ENCODE results near the gene GNG2.

GNG2 gene

GRCh38 chr14:51996148-51996746 lies 135.8 kb downstream of the GNG2 start:
- DNase-seq (ENCODE audit: low spot score), result no peak

GRCh38 chr14:51998348-51998747 lies 137.9 kb downstream of the GNG2 start:
- DNase-seq (ENCODE audit: low spot score), result no peak

GRCh38 chr14:51999084-51999483 lies 138.7 kb downstream of the GNG2 start:
- DNase-seq (ENCODE audit: low spot score), result no peak

- no peak for DNase-seq (ENCODE audit: low spot score)
Measured at GRCh38 chr14:52000019-52000582, 139.7 kb downstream of the GNG2 start.

- no peak for DNase-seq (ENCODE audit: low spot score)
Measured at GRCh38 chr14:52000696-52001095, 140.3 kb downstream of the GNG2 start.

GRCh38 chr14:52002542-52002941 lies 142.1 kb downstream of the GNG2 start:
- no peak for DNase-seq (ENCODE audit: low spot score)

- DNase-seq (ENCODE audit: low spot score), result no peak
Measured at GRCh38 chr14:52003324-52003723, 142.9 kb downstream of the GNG2 start.

GRCh38 chr14:52005625-52006024 lies 145.2 kb downstream of the GNG2 start:
- DNase-seq (ENCODE audit: low spot score), result no peak

- no peak for DNase-seq (ENCODE audit: low spot score)
Measured at GRCh38 chr14:52006361-52006760, 145.9 kb downstream of the GNG2 start.

- no peak for DNase-seq (ENCODE audit: low spot score)
Measured at GRCh38 chr14:52007211-52007610, 146.8 kb downstream of the GNG2 start.

GRCh38 chr14:52007637-52008036 lies 147.2 kb downstream of the GNG2 start:
- no peak for DNase-seq (ENCODE audit: low spot score)

GRCh38 chr14:52008136-52008535 lies 147.7 kb downstream of the GNG2 start:
- DNase-seq (ENCODE audit: low spot score), result no peak

- no peak for DNase-seq (ENCODE audit: low spot score)
Measured at GRCh38 chr14:52010173-52010693, 149.8 kb downstream of the GNG2 start.

- no peak for DNase-seq (ENCODE audit: low spot score)
Measured at GRCh38 chr14:52011523-52011922, 151.1 kb downstream of the GNG2 start.

- DNase-seq (ENCODE audit: low spot score), result no peak
Measured at GRCh38 chr14:52012635-52013034, 152.2 kb downstream of the GNG2 start.

GRCh38 chr14:52013984-52014600 lies 153.7 kb downstream of the GNG2 start:
- no peak for DNase-seq (ENCODE audit: low spot score)

- DNase-seq (ENCODE audit: low spot score), result no peak
Measured at GRCh38 chr14:52014601-52015267, 154.3 kb downstream of the GNG2 start.

GRCh38 chr14:52015411-52016030 lies 155.1 kb downstream of the GNG2 start:
- DNase-seq (ENCODE audit: low spot score), result peak; percentile 23

- no peak for DNase-seq (ENCODE audit: low spot score)
Measured at GRCh38 chr14:52018252-52018651, 157.8 kb downstream of the GNG2 start.

GRCh38 chr14:52018970-52019369 lies 158.6 kb downstream of the GNG2 start:
- DNase-seq (ENCODE audit: low spot score), result no peak
